ENCODE measurements around the gene POU3F1.

GRCh38 chr1:38064197-38064903, 17.8 kb upstream of the POU3F1 start:
- TF ChIP-seq, protein P1, sequence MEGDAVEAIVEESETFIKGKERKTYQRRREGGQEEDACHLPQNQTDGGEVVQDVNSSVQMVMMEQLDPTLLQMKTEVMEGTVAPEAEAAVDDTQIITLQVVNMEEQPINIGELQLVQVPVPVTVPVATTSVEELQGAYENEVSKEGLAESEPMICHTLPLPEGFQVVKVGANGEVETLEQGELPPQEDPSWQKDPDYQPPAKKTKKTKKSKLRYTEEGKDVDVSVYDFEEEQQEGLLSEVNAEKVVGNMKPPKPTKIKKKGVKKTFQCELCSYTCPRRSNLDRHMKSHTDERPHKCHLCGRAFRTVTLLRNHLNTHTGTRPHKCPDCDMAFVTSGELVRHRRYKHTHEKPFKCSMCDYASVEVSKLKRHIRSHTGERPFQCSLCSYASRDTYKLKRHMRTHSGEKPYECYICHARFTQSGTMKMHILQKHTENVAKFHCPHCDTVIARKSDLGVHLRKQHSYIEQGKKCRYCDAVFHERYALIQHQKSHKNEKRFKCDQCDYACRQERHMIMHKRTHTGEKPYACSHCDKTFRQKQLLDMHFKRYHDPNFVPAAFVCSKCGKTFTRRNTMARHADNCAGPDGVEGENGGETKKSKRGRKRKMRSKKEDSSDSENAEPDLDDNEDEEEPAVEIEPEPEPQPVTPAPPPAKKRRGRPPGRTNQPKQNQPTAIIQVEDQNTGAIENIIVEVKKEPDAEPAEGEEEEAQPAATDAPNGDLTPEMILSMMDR (IDR thresholded peaks at IDR 0.05; ENCODE audit: low read length), result no peak
- TF ChIP-seq EZH2 (IDR thresholded peaks at IDR 0.05; ENCODE audit: borderline replicate concordance, low read length), result no peak
